Measurements from ENCODE around the gene SCFD1. TPM values are rescaled to one million over a fixed set of nuclear protein-coding genes. Genes with fewer than 3 reads are reported as not detected.

The SCFD1 gene
- total RNA-seq, 2 experiments from 2014 or later: 65.1 to 72.6 TPM

GRCh38 chr14:30655658-30656057 is 33.5 kb downstream of the SCFD1 start:
- no TSS peak for BruUV-seq (replicated peaks)
- no peaks in the 10 kb centered on the region for H3K9me3 ChIP-seq (ENCODE audit: low read length)
- DNase-seq (ENCODE audit: low spot score): no peak
- POLR2A ChIA-PET: interaction anchor here (0.7 kb wide), 1 partner anchor 224 kb away, joined by 3 read pairs; no protein-coding TSS in a partner anchor
- H4K20me1 ChIP-seq (ENCODE audit: insufficient read depth, low read length): no peaks in the 10 kb centered on the region
- H3K9me2 ChIP-seq (ENCODE audit: insufficient read depth, low read length): no peaks in the 10 kb centered on the region
- no peak overlapping the region for H3K4me2 ChIP-seq (ENCODE audit: low read length)
- H3K4me3 ChIP-seq (ENCODE audit: low read depth, low read length, poor library complexity, severe bottlenecking): no peak overlapping the region
- intact Hi-C loops (cut with micrococcal nuclease; ENCODE audit: unreplicated experiment): loop anchor here (10.0 kb wide), 3 partner anchors 249 to 699 kb away; no protein-coding TSS in a partner anchor
- H3K79me2 ChIP-seq (ENCODE audit: insufficient read depth, low read depth, low read length): no peaks in the 10 kb centered on the region; the same call in 1 of the 2 replicates
- peaks cover 96% of the 10 kb centered on the region for H3K36me3 ChIP-seq (ENCODE audit: insufficient read depth, low read length)
- TF ChIP-seq EZH2phosphoT487 (IDR thresholded peaks at IDR 0.05; ENCODE audit: borderline replicate concordance, low read depth, low read length): no peak
- TF ChIP-seq, protein P1, sequence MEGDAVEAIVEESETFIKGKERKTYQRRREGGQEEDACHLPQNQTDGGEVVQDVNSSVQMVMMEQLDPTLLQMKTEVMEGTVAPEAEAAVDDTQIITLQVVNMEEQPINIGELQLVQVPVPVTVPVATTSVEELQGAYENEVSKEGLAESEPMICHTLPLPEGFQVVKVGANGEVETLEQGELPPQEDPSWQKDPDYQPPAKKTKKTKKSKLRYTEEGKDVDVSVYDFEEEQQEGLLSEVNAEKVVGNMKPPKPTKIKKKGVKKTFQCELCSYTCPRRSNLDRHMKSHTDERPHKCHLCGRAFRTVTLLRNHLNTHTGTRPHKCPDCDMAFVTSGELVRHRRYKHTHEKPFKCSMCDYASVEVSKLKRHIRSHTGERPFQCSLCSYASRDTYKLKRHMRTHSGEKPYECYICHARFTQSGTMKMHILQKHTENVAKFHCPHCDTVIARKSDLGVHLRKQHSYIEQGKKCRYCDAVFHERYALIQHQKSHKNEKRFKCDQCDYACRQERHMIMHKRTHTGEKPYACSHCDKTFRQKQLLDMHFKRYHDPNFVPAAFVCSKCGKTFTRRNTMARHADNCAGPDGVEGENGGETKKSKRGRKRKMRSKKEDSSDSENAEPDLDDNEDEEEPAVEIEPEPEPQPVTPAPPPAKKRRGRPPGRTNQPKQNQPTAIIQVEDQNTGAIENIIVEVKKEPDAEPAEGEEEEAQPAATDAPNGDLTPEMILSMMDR (conservative IDR thresholded peaks at IDR 0.05; ENCODE audit: low read length): no peak
- no peaks in the 10 kb centered on the region for H3K4me1 ChIP-seq (ENCODE audit: insufficient read depth, low read length, poor library complexity, severe bottlenecking)
- H2AFZ ChIP-seq (ENCODE audit: low read length): no peak overlapping the region
- CTCF ChIA-PET (ENCODE audit: unreplicated experiment): no interaction called here
- H3K27ac ChIP-seq (ENCODE audit: low read depth, low read length, poor library complexity, severe bottlenecking): no peak overlapping the region

DNA sequence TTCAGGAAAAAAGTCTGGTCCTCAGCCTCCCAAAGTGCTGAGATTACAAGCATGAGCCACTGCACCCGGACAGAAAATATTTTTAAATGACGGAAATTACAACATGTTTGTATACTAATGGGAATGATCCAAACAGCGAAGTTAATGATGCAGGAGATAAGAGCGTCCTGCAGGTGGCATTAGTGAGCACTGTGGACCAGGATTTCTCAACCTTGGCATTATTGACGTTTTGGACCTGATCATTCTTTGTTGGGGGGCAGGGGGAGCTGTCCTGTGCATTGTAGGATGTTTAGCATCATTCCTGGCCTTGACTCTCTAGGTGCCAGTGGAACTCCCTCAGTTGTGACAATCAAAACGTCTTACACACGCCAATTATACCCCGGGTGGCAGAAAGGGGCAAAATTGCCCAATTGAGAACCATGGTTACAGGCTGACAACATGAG is 34.1 kb downstream of the SCFD1 start:
- POLR2A ChIA-PET: no interaction called here
- peaks cover 96% of the 10 kb centered on the region for H3K36me3 ChIP-seq (ENCODE audit: insufficient read depth, low read length)

GRCh38 chr14:30657050-30657449 is 34.9 kb downstream of the SCFD1 start:
- no TSS peak for BruUV-seq (replicated peaks)
- Histone ChIP-seq H4K20me1 (ENCODE audit: insufficient read depth, low read length) (no peaks in the 10 kb centered on the region), H3K36me3 (ENCODE audit: insufficient read depth, low read length) (peaks cover 96% of the 10 kb centered on the region), H3K9me3 (ENCODE audit: low read length) (no peaks in the 10 kb centered on the region), H3K4me2 (ENCODE audit: low read length) (no peak overlapping the region), H2AFZ (ENCODE audit: low read length) (no peak overlapping the region), H3K79me2 (ENCODE audit: insufficient read depth, low read depth, low read length) (no peaks in the 10 kb centered on the region; the same call in 1 of the 2 replicates), H3K4me1 (ENCODE audit: insufficient read depth, low read length, poor library complexity, severe bottlenecking) (no peaks in the 10 kb centered on the region), H3K27ac (ENCODE audit: low read depth, low read length, poor library complexity, severe bottlenecking) (no peak overlapping the region), H3K4me3 (ENCODE audit: low read depth, low read length, poor library complexity, severe bottlenecking) (no peak overlapping the region), H3K9me2 (ENCODE audit: insufficient read depth, low read length) (no peaks in the 10 kb centered on the region)
- ChIA-PET POLR2A (interaction anchor here (1.4 kb wide), 1 partner anchor 25 kb away, joined by 4 read pairs; no protein-coding TSS in a partner anchor), CTCF (ENCODE audit: unreplicated experiment) (no interaction called here)
- DNase-seq (ENCODE audit: low spot score): no peak
- intact Hi-C loops (cut with micrococcal nuclease; ENCODE audit: unreplicated experiment): loop anchor here (10.0 kb wide), 3 partner anchors 248 to 698 kb away; no protein-coding TSS in a partner anchor
- TF ChIP-seq, protein P1 (conservative IDR thresholded peaks at IDR 0.05; ENCODE audit: low read length): no peak
- no peak for TF ChIP-seq EZH2phosphoT487 (IDR thresholded peaks at IDR 0.05; ENCODE audit: borderline replicate concordance, low read depth, low read length)

More for the DNA sequence above, 34.1 kb downstream of the SCFD1 start:
- peak; percentile 60 for DNase-seq (ENCODE audit: low spot score)
- BruUV-seq (replicated peaks): no TSS peak
- Histone ChIP-seq H3K4me3 (ENCODE audit: low read depth, low read length, poor library complexity, severe bottlenecking) (no peak overlapping the region), H4K20me1 (ENCODE audit: insufficient read depth, low read length) (no peaks in the 10 kb centered on the region), H3K4me2 (ENCODE audit: low read length) (no peak overlapping the region), H2AFZ (ENCODE audit: low read length) (no peak overlapping the region), H3K79me2 (ENCODE audit: insufficient read depth, low read depth, low read length) (no peaks in the 10 kb centered on the region; the same call in 1 of the 2 replicates), H3K4me1 (ENCODE audit: insufficient read depth, low read length, poor library complexity, severe bottlenecking) (no peaks in the 10 kb centered on the region), H3K9me2 (ENCODE audit: insufficient read depth, low read length) (no peaks in the 10 kb centered on the region), H3K9me3 (ENCODE audit: low read length) (no peaks in the 10 kb centered on the region), H3K27ac (ENCODE audit: low read depth, low read length, poor library complexity, severe bottlenecking) (no peak overlapping the region)
- no peak for TF ChIP-seq EZH2phosphoT487 (IDR thresholded peaks at IDR 0.05; ENCODE audit: borderline replicate concordance, low read depth, low read length)
- TF ChIP-seq, protein P1 (conservative IDR thresholded peaks at IDR 0.05; ENCODE audit: low read length): peak; percentile 84
- intact Hi-C loops (cut with micrococcal nuclease; ENCODE audit: unreplicated experiment): loop anchor here (10.0 kb wide), 3 partner anchors 249 to 699 kb away; no protein-coding TSS in a partner anchor
- CTCF ChIA-PET (ENCODE audit: unreplicated experiment): no interaction called here
